NCI-H524 (cell line): ENCODE results near the gene MAPK8IP1.
"Not testable (repeated sequence)": the region's sequence is repeated elsewhere in the genome, so short reads cannot be mapped to it uniquely, and the experiment has no call there.

Source experiments
- DNase-seq, 2 experiments: peaks; one replicate each; lab custom pipeline; 2025; lab: John Stamatoyannopoulos, UW

Gene MAPK8IP1

DNA sequence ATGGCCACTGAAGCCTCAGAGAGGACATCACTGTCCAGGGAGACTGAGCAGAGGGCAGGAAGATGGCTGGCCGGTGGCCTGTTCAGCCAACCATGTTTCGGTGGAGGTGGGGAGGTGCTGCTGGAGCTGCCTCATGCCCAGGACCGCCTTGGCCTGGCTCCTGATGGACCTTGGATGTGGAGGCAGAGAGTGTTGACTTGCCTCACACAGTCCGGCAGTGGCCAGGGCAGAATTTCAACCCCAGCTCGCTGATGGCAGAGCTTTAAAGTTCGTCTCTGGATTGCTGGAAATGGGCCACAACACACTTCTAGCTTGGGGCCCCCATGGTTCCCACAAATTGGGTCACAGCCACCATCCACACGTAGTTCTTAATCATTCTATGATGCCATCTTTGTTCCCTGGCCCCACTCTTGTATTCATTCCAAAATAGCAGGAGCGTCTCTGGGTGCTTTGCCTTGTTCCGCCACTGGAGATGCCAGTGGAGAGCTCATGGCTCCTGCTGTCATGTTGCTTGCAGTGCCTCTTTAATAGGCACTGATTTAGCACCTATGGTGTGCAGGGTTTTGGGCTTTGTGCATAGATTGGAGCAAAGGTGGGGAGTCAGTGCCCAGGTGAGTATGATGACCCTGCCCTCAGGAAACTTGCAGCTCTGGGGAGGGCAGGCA is 5.6 kb downstream of the MAPK8IP1 start:
- no peak for DNase-seq

DNA sequence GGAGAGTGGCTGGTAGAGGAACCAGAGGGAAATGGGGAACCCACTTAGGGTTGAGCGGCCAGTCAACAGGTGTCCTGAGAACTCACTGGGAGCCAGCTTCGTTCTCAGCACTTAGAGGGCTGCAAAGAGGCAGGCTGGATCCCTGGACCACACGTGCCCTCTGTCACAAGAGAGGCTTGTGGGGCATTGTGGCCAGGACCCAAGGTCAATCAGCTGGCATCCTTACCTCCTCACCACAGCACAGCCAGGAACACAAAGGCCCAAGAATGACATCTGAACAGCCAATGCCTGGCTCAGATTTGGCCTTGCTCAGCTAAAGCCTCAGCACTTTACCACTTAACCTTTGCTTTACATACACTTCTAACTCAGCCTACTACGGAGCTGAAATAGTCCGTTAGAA is 7.4 kb downstream of the MAPK8IP1 start:
- DNase-seq: no peak

- DNase-seq: peak in 1 of 2 experiments; percentile 20
These were observed 9.2 kb downstream of the MAPK8IP1 start for GRCh38 chr11:45894555-45895247.

DNA sequence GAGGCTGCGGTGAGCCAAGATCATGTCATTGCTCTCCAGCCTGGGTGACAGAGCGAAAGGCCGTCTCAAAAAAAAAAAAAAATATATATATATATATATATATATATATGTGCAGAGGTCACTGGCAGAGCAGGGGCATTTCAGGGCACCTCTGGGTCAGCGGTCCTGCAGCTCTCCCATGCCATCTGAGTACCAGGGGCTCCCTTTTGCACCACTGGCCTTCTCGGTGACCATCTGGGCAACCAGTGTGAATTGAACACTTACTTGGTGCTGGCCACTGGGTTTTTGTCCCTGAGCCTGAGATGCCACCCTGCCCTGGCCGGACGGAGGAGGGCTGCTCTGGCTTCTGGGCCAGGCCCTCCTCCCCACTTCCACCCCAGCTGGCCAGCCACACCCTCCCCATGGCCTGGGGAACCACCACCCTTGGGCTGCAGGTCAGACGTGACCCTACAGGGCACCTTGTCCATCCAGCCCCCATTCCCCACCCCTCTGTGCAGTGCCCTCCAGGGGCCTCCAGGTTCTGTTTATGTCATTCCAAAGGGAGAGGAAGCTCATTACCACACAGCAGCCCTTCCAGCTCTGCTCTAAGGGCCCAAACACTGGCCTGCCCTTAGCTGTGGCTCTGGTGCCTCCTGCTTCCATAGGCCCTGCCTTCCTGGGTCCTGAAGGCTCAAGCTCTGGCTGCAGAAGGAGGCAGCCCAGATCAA is 10.3 kb downstream of the MAPK8IP1 start:
- no peak for DNase-seq

- peak; percentile 65 to 82 for DNase-seq
These were observed 11.1 kb downstream of the MAPK8IP1 start for GRCh38 chr11:45896422-45896984.

- no peak for DNase-seq
These were observed 12.1 kb downstream of the MAPK8IP1 start for GRCh38 chr11:45897556-45897955.

DNA sequence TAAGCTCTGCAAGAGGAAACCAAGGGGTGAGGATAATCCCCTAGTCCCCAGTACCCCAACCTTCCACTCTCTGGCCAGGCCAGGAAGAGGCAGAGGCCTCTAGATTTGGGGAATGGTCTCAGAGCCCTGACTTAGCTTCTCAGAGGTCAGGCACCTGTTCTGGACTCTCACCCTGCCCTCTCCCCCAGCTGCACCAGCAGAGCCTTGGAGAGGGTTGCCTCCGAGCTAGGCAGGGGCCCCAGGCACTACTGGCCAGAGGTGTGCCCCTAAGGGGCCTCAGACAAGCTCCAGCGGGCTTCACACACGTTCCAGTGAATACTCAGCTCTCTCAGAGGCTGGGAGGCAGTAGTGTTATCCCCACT is 13.6 kb downstream of the MAPK8IP1 start:
- DNase-seq: no peak

GRCh38 chr11:45899448-45900174 is 14.2 kb downstream of the MAPK8IP1 start:
- peak; percentile 88 to 89 for DNase-seq

GRCh38 chr11:45900175-45900800 is 14.8 kb downstream of the MAPK8IP1 start:
- peak in 1 of 2 experiments; percentile 25 for DNase-seq

DNA sequence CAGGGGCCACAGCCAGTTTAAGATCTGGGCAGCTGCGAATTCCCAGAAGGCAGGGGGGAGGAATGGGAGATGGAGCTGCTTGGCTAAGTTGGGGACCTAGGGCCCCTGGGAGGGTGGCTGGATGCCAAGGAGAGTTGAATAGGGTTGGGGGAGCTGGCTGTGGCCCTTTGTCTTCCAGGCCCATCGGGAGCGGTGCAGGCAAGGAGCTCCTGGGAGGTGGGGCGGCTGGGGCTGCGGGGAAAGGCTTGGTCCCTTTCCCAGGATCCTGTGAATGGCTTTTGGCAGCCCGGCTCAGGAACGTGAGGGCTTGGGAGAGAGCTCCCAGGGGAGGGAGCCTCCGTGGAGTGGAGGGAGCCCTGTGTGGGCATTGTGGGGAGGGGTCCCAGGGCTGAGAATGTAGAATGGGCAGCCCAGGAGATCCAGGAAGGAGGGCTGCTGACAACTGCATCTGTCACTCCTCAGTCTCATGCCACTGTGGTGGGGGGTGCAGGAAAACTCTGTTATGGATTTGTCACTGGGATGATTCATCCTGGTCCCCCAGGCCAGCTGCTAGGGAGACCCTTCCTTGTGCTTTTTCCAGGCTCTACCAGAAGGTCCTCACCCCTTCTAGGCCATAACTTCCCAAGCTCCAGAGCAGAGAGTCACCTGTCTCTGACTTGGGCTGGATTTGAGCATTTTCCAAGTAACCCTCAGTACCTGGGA is 15.6 kb downstream of the MAPK8IP1 start:
- DNase-seq: no peak

GRCh38 chr11:45901626-45902025 is 16.2 kb downstream of the MAPK8IP1 start:
- DNase-seq: no peak

GRCh38 chr11:45902452-45903380 is 17.3 kb downstream of the MAPK8IP1 start:
- no peak for DNase-seq

DNA sequence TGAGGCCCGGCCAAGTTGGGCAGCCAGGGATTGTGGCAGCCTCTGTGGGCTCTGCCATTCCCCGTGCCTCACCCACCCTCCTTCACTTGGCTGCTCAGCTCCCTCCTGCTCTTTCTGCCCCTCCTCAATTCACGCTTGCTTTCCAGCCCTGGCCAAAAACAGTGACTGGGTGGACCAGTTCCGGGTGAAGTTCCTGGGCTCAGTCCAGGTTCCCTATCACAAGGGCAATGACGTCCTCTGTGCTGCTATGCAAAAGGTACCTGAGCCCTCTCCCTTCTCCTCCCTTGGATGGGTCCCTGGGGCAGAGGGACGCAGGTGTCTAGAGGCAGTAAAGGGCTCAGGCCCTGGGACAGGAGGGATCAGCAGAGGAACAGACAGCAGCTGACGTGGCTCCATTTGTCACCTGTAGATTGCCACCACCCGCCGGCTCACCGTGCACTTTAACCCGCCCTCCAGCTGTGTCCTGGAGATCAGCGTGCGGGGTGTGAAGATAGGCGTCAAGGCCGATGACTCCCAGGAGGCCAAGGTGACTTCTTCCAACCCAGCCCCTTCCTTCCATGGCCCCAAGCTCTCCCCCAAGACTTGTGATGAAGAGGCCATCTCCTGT is 19.0 kb downstream of the MAPK8IP1 start:
- no peak for DNase-seq

- no peak for DNase-seq
These were observed 19.6 kb downstream of the MAPK8IP1 start for GRCh38 chr11:45905095-45905494.

DNA sequence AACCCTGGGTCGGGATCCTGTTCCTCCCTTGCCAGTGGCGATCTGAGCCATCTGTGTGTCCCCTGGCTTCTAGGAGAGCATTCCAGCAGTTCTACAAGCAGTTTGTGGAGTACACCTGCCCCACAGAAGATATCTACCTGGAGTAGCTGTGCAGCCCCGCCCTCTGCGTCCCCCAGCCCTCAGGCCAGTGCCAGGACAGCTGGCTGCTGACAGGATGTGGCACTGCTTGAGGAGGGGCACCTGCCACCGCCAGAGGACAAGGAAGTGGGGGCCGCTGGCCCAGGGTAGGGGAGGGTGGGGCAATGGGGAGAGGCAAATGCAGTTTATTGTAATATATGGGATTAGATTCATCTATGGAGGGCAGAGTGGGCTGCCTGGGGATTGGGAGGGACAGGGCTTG is 20.1 kb downstream of the MAPK8IP1 start:
- DNase-seq: not testable (repeated sequence)

DNA sequence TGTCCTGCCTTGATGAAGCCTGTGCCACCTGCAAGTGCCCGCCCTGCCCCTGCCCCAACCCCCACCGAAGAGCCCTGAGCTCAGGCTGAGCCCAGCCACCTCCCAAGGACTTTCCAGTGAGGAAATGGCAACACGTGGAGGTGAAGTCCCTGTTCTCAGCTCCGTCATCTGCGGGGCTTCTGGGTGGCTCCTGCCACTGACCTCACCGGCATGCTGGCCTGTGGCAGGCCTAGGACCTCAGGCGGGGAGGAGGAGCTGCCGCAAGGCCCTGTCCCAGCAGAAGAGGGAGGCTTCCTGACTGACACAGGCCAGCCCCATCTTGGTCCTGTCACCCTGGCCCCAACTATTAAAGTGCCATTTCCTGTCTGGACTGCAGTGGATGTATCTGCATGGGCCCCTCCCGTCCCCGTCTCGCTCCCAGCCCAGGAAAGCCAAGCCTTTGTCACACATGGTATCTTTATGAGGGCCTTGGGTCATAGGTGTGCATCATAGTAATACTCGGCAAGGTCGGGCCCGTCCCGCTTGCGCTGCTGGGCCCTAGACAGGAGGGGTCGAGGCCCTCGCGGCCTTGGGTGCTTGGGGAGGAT is 20.7 kb downstream of the MAPK8IP1 start:
- DNase-seq: no peak

- DNase-seq: no peak
These were observed 21.6 kb downstream of the MAPK8IP1 start, which contains the start of gene FREY1 for GRCh38 chr11:45906965-45907611. Gene FREY1 (minus strand): TSS chr11:45907271. CDS start chr11:45907245, 26 bp downstream.

DNA sequence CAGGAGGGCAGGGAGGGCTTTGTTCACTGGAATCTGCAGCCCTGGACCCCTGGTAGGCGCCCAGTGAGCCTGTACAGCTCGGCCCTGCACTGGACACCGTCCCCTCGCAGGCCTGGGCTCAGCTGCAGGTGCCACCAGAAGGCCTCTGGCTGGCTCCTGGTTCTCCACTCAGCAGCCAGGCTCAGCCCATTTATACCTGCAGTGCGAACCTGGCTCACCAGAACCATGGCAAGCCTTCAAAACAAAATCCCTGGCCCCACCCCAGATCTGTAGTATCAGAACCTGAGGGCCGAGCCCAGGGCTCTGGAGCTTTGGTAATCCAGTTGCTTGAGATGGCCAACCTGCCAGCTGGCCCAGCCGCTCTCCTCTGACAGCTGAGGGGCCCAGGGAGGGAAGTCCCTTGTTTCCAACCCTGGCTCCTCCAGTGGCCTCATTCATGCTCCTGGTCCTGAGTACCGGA is 22.5 kb downstream of the MAPK8IP1 start:
- no peak for DNase-seq
